ENCODE results near the gene COA1.

GRCh38 chr7:43716598-43716997 lies 12.7 kb downstream of the COA1 start:
- TF ChIP-seq CTCF (IDR thresholded peaks at IDR 0.05), result no peak
- no peak for TF ChIP-seq POLR2A (IDR thresholded peaks at IDR 0.05)

Measured in Peyer's patch (tissue), 4 donors.